SK-N-SH (cell line): ENCODE measurements around the gene RBMX. TPM values are rescaled to one million over a fixed set of nuclear protein-coding genes. Genes with fewer than 3 reads are reported as not detected.

Source experiments
- CTCF ChIA-PET: fragments of 300-600, 350-600 bp; formaldehyde crosslinking; extraction: SDS; loops from one replicate; lab custom pipeline; 2021; lab: Yijun Ruan, JAX
- POLR2A ChIA-PET: fragments of 350-600 bp; sonication (Branson Sonifier 250); formaldehyde crosslinking; extraction: SDS; loops from one replicate; lab custom pipeline; 2020; ENCODE audit warnings: antibody characterized with exemption, inconsistent platforms; lab: Yijun Ruan, JAX
- DNase-seq: peaks from one replicate; pipeline ENCODE4 v3.0.0; 2012
- H2AFZ ChIP-seq: fragments of 200-600 bp; sonication (generic); 2 replicates; pipeline ENCODE4 v1.8.1; 2016; ENCODE audit warnings: antibody characterized with exemption, mild to moderate bottlenecking, low read depth
- H3F3A ChIP-seq: fragments of 200-600 bp; sonication (generic); replicated peaks from 2 replicates; pipeline ENCODE3; 2016; ENCODE audit warnings: antibody characterized with exemption, mild to moderate bottlenecking; ENCODE audit not compliant: insufficient read depth
- H3K27ac ChIP-seq, 2 experiments: fragments of 200-500 bp in 1 of 2; fragments of 200-600 bp in 1 of 2; sonication (Bioruptor generic) in 1 of 2; sonication (generic), shearing (Covaris generic) in 1 of 2; 2 replicates each; pipeline versions ENCODE4 v1.5.1 to v1.6.1; 2014 to 2016; ENCODE audit warnings: low read depth in 2 of 2, inconsistent platforms in 1 of 2, low read length in 1 of 2, mild to moderate bottlenecking in 1 of 2, mixed read lengths in 1 of 2
- H3K27me3 ChIP-seq: fragments of 200-600 bp; sonication (generic), shearing (Covaris generic); 2 replicates; pipeline ENCODE4 v1.6.1; 2016; ENCODE audit warnings: mixed run types; ENCODE audit not compliant: insufficient read depth
- H3K36me3 ChIP-seq, 2 experiments: fragments of 200-500 bp in 1 of 2; fragments of 200-600 bp in 1 of 2; sonication (Bioruptor generic) in 1 of 2; sonication (generic) in 1 of 2; replicated peaks in 1 of 2; 2 replicates each; pipeline versions ENCODE3 to v1.5.1; 2014 to 2016; ENCODE audit warnings: low read length in 1 of 2, mild to moderate bottlenecking in 1 of 2; ENCODE audit not compliant: insufficient read depth in 2 of 2, control insufficient read depth in 1 of 2
- H3K4me1 ChIP-seq, 2 experiments: fragments of 200-500 bp in 1 of 2; fragments of 200-600 bp in 1 of 2; sonication (Bioruptor generic) in 1 of 2; sonication (generic), shearing (Covaris generic) in 1 of 2; 2 replicates each; pipeline versions ENCODE4 v1.5.1 to v1.6.1; 2014 to 2016; ENCODE audit warnings: low read depth in 1 of 2, low read length in 1 of 2, mixed run types in 1 of 2; ENCODE audit not compliant: insufficient read depth in 2 of 2, control insufficient read depth in 1 of 2
- H3K4me2 ChIP-seq: fragments of 200-600 bp; sonication (generic), shearing (Covaris generic); 2 replicates; pipeline ENCODE4 v1.6.1; 2017; ENCODE audit warnings: mixed run types
- H3K4me3 ChIP-seq, 2 experiments: fragments of 200-500 bp in 1 of 2; fragments of 200-600 bp in 1 of 2; sonication (Bioruptor generic) in 1 of 2; sonication (generic), shearing (Covaris generic) in 1 of 2; 2 replicates each; pipeline versions ENCODE4 v1.5.1 to v1.8.1; 2014 to 2016; ENCODE audit warnings: low read depth in 2 of 2, inconsistent platforms in 1 of 2, low read length in 1 of 2, mild to moderate bottlenecking in 1 of 2, mixed read lengths in 1 of 2, moderate library complexity in 1 of 2
- H3K79me2 ChIP-seq: fragments of 200-600 bp; sonication (generic); 2 replicates; pipeline ENCODE4 v1.8.1; 2017; ENCODE audit warnings: mild to moderate bottlenecking; ENCODE audit not compliant: insufficient read depth
- H3K9ac ChIP-seq: fragments of 200-600 bp; sonication (generic); 2 replicates; pipeline ENCODE4 v1.6.1; 2017; ENCODE audit warnings: mixed run types
- H3K9me2 ChIP-seq: fragments of 200-600 bp; sonication (generic); 2 replicates; pipeline ENCODE4 v1.6.1; 2017; ENCODE audit warnings: mixed run types
- H3K9me3 ChIP-seq: fragments of 200-600 bp; sonication (generic); 2 replicates; pipeline ENCODE4 v1.6.1; 2017; ENCODE audit warnings: mixed run types, mild to moderate bottlenecking, moderate library complexity
- H4K20me1 ChIP-seq: fragments of 200-600 bp; sonication (generic); 2 replicates; pipeline ENCODE4 v1.6.1; 2017; ENCODE audit warnings: mild to moderate bottlenecking, mixed run types; ENCODE audit not compliant: insufficient read depth
- ELF1 ChIP-seq: IDR thresholded peaks from 2 replicates; pipeline ENCODE4 v1.4.0; 2012
- EZH2phosphoT487 ChIP-seq: fragments of 200-600 bp; sonication (generic); IDR thresholded peaks from 2 replicates; pipeline ENCODE4 v1.6.1; 2017; ENCODE audit warnings: low read depth, mixed run types, mild to moderate bottlenecking, antibody characterized with exemption, moderate library complexity, borderline replicate concordance
- FOXJ3 ChIP-seq: sonication (generic); formaldehyde crosslinking; IDR thresholded peaks from 2 replicates; pipeline ENCODE4 v1.5.1; 2020; ENCODE audit warnings: mild to moderate bottlenecking, missing genetic modification reagents
- FOXM1 ChIP-seq: IDR thresholded peaks from 2 replicates; pipeline ENCODE4 v1.4.0; 2012; ENCODE audit warnings: low read depth, mild to moderate bottlenecking
- JUND ChIP-seq: IDR thresholded peaks from 2 replicates; pipeline ENCODE4 v1.4.0; 2012
- MEF2A ChIP-seq: IDR thresholded peaks from 2 replicates; pipeline ENCODE4 v1.4.0; 2012; ENCODE audit warnings: low read depth, borderline replicate concordance
- POLR2AphosphoS5 ChIP-seq: IDR thresholded peaks from 2 replicates; pipeline ENCODE4 v1.6.1; 2012; ENCODE audit warnings: low read depth, low read length
- RCOR1 ChIP-seq: fragments of 150-350 bp; IDR thresholded peaks from 2 replicates; pipeline ENCODE4 v1.6.1; 2017; ENCODE audit warnings: antibody characterized with exemption, low read length
- RXRA ChIP-seq: IDR thresholded peaks from 2 replicates; pipeline ENCODE4 v1.4.0; 2012; ENCODE audit warnings: low read depth, mild to moderate bottlenecking, borderline replicate concordance
- SIN3A ChIP-seq: IDR thresholded peaks from 2 replicates; pipeline ENCODE4 v1.6.1; 2012; ENCODE audit warnings: low read depth, mild to moderate bottlenecking, low read length, moderate library complexity, borderline replicate concordance
- SMC3 ChIP-seq: IDR thresholded peaks from 2 replicates; pipeline ENCODE4 v1.6.1; 2012; ENCODE audit warnings: low read depth, low read length, improper control_type of control experiment
- YY1 ChIP-seq: IDR thresholded peaks from 2 replicates; pipeline ENCODE4 v1.4.0; 2012; ENCODE audit warnings: low read depth, mild to moderate bottlenecking
- WGBS: methylation state at CpG from one replicate; pipeline ENCODE4 v1.1.6; 2017; ENCODE audit warnings: low lambda C conversion rate; 5-methylcytosine and 5-hydroxymethylcytosine counted together
- polyA plus RNA-seq, 3 experiments: library from polyadenylated mRNA; depleted of rRNA; stranded (reverse); fragments of >200 nt; gene quantifications; 2 replicates each; pipeline ENCODE4 v1.2.3, GENCODE V29; 2012
- TF ChIP-seq, protein P1 (sequence below): fragments of 150-350 bp; IDR thresholded peaks from 2 replicates; pipeline ENCODE4 v1.6.1; 2017; ENCODE audit warnings: antibody characterized with exemption, low read length, low read depth, borderline replicate concordance
- TF ChIP-seq, protein P2 (sequence below): IDR thresholded peaks from 2 replicates; pipeline ENCODE4 v1.6.1; 2012; ENCODE audit warnings: mild to moderate bottlenecking, low read depth, low read length, moderate library complexity
- TF ChIP-seq, protein P3 (sequence below): IDR thresholded peaks from 2 replicates; pipeline ENCODE4 v1.4.0; 2012; ENCODE audit warnings: low read depth, borderline replicate concordance

RBMX gene
- polyA plus RNA-seq, 1 of the 3 experiments (the other 2 are of a cell fraction): 131 TPM

DNA sequence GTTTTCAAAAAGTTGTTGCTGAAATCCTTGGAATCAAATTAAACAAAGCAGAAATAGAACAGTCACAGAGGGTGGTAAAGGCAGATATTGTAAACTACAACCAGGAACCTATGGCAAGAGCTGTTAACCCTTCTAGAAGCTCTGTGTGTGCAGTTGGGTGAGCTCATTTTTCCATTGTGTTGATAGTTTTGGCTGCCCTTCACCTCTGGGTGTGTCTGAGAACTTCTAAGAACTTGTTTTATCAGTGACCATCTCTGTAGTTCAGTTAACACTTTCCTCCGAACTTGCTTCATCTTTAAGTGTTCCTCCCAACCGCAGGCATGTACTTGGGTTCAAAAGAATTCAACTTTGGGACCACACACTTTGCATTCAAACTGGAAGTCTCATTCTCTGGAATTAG, 32.7 kb downstream of the RBMX start:
- TF ChIP-seq JUND: no peak
- TF ChIP-seq, protein P1, sequence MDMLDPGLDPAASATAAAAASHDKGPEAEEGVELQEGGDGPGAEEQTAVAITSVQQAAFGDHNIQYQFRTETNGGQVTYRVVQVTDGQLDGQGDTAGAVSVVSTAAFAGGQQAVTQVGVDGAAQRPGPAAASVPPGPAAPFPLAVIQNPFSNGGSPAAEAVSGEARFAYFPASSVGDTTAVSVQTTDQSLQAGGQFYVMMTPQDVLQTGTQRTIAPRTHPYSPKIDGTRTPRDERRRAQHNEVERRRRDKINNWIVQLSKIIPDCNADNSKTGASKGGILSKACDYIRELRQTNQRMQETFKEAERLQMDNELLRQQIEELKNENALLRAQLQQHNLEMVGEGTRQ: no peak
- no peak for TF ChIP-seq FOXJ3 (CRISPR knock-in tag)
- TF ChIP-seq, all 33 proteins: peak for 0
- no peaks in the 10 kb centered on the region for H3K9me2 ChIP-seq
- H3K9ac ChIP-seq: no peak overlapping the region
- H3K4me2 ChIP-seq: no peak overlapping the region
- no peak overlapping the region for H3K27ac ChIP-seq
- 59% methylated on average over 2 of the region's 2 CpGs for WGBS
- peaks cover 3 to 12% of the 10 kb centered on the region in 2 experiments for H3K36me3 ChIP-seq
- H3K9me3 ChIP-seq: no peaks in the 10 kb centered on the region
- H3K4me3 ChIP-seq: no peak overlapping the region
- H4K20me1 ChIP-seq: no peaks in the 10 kb centered on the region
- DNase-seq: no peak
- no peak overlapping the region for H2AFZ ChIP-seq
- H3K4me1 ChIP-seq: no peaks in the 10 kb centered on the region
- CTCF ChIA-PET: no interaction called here
- no peaks in the 10 kb centered on the region for H3K27me3 ChIP-seq
- POLR2A ChIA-PET: no interaction called here
- no peaks in the 10 kb centered on the region for H3F3A ChIP-seq
- no peaks in the 10 kb centered on the region for H3K79me2 ChIP-seq

DNA sequence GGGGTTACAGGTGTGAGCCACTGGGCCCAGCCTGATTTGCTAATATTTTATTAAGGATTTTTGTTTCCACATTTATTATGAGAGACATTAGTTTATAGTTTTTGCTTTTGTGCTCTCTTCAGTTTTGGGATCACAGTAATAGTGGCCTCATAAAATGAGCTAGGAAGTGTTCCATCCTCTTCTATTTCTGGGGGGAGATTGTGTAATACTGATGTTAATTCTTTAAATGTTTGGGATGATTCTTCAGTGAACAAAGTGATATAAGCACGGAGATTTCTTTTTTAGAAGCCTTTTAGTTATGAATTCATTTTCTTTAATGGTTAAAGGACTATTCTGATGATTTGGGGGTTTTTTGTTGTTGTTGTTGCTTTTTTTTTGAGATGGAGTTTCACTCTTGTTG, 41.3 kb downstream of the RBMX start:
- POLR2A ChIA-PET: no interaction called here

DNA sequence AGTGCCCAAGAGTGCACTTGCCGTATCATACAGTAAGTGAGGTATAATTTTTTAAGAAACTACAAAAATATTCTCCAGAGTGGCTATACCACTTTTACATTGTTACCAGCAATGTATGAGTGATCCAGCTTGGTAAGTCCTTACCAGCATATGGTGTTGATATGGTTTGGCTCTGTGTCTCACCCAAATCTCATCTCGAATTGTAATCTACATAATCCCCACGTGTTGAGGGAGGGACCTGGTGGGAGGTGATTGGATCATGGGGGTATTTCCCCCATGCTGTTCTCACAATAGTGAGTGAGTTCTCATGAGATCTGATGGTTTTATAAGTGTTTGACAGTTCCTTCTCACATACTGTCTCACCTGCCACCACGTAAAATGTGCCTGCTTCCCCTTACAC, 44.8 kb downstream of the RBMX start:
- POLR2A ChIA-PET: no interaction called here
- H3K4me2 ChIP-seq: no peak overlapping the region
- peaks cover 3% of the 10 kb centered on the region for H3F3A ChIP-seq
- no peaks in the 10 kb centered on the region for H3K27me3 ChIP-seq
- no peak overlapping the region for H3K4me3 ChIP-seq
- DNase-seq: no peak
- peaks cover 0 to 11% of the 10 kb centered on the region in 2 experiments for H3K36me3 ChIP-seq
- no peaks in the 10 kb centered on the region for H3K79me2 ChIP-seq
- no peaks in the 10 kb centered on the region for H3K9me3 ChIP-seq
- no peak for TF ChIP-seq MEF2A
- no peak for TF ChIP-seq EZH2phosphoT487
- TF ChIP-seq RCOR1: no peak
- no peak for TF ChIP-seq RXRA
- TF ChIP-seq POLR2AphosphoS5: no peak
- no peak for TF ChIP-seq SMC3
- TF ChIP-seq SIN3A: no peak
- TF ChIP-seq, protein P2, sequence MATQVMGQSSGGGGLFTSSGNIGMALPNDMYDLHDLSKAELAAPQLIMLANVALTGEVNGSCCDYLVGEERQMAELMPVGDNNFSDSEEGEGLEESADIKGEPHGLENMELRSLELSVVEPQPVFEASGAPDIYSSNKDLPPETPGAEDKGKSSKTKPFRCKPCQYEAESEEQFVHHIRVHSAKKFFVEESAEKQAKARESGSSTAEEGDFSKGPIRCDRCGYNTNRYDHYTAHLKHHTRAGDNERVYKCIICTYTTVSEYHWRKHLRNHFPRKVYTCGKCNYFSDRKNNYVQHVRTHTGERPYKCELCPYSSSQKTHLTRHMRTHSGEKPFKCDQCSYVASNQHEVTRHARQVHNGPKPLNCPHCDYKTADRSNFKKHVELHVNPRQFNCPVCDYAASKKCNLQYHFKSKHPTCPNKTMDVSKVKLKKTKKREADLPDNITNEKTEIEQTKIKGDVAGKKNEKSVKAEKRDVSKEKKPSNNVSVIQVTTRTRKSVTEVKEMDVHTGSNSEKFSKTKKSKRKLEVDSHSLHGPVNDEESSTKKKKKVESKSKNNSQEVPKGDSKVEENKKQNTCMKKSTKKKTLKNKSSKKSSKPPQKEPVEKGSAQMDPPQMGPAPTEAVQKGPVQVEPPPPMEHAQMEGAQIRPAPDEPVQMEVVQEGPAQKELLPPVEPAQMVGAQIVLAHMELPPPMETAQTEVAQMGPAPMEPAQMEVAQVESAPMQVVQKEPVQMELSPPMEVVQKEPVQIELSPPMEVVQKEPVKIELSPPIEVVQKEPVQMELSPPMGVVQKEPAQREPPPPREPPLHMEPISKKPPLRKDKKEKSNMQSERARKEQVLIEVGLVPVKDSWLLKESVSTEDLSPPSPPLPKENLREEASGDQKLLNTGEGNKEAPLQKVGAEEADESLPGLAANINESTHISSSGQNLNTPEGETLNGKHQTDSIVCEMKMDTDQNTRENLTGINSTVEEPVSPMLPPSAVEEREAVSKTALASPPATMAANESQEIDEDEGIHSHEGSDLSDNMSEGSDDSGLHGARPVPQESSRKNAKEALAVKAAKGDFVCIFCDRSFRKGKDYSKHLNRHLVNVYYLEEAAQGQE: no peak
- no peak for TF ChIP-seq YY1
- no peak for TF ChIP-seq FOXM1
- TF ChIP-seq, protein P3, sequence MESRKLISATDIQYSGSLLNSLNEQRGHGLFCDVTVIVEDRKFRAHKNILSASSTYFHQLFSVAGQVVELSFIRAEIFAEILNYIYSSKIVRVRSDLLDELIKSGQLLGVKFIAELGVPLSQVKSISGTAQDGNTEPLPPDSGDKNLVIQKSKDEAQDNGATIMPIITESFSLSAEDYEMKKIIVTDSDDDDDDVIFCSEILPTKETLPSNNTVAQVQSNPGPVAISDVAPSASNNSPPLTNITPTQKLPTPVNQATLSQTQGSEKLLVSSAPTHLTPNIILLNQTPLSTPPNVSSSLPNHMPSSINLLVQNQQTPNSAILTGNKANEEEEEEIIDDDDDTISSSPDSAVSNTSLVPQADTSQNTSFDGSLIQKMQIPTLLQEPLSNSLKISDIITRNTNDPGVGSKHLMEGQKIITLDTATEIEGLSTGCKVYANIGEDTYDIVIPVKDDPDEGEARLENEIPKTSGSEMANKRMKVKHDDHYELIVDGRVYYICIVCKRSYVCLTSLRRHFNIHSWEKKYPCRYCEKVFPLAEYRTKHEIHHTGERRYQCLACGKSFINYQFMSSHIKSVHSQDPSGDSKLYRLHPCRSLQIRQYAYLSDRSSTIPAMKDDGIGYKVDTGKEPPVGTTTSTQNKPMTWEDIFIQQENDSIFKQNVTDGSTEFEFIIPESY: no peak
- no peaks in the 10 kb centered on the region for H3K4me1 ChIP-seq
- H2AFZ ChIP-seq: no peak overlapping the region
- H3K9me2 ChIP-seq: no peaks in the 10 kb centered on the region
- H4K20me1 ChIP-seq: no peaks in the 10 kb centered on the region
- no peak overlapping the region for H3K27ac ChIP-seq
- WGBS: 42% methylated on average over 4 of the region's 4 CpGs
- CTCF ChIA-PET: no interaction called here
- H3K9ac ChIP-seq: no peak overlapping the region

More for the DNA sequence above, 41.3 kb downstream of the RBMX start:
- H2AFZ ChIP-seq: no peak overlapping the region
- H3K9me2 ChIP-seq: no peaks in the 10 kb centered on the region
- CTCF ChIA-PET: no interaction called here
- no peak overlapping the region for H3K9ac ChIP-seq
- H3K27me3 ChIP-seq: no peaks in the 10 kb centered on the region
- H3K4me3 ChIP-seq: no peak overlapping the region
- peaks cover 3% of the 10 kb centered on the region for H3F3A ChIP-seq
- no peak for TF ChIP-seq ELF1
- TF ChIP-seq, all 33 proteins: peak for 0
- H3K79me2 ChIP-seq: no peaks in the 10 kb centered on the region
- no peaks in the 10 kb centered on the region for H3K9me3 ChIP-seq
- no peak overlapping the region for H3K4me2 ChIP-seq
- no peak overlapping the region for H3K27ac ChIP-seq
- H3K36me3 ChIP-seq: peaks cover 0 to 22% of the 10 kb centered on the region in 2 experiments
- DNase-seq: no peak
- no peaks in the 10 kb centered on the region for H3K4me1 ChIP-seq
- WGBS: 34% methylated on average over 1 of the region's 1 CpG
- no peaks in the 10 kb centered on the region for H4K20me1 ChIP-seq
